Renal cortical epithelial cell (primary cell): ENCODE data around the gene APOL4. TPM values are rescaled to one million over a fixed set of nuclear protein-coding genes. Genes with fewer than 3 reads are reported as not detected.
"Not testable (repeated sequence)": the region's sequence is repeated elsewhere in the genome, so short reads cannot be mapped to it uniquely, and the experiment has no call there.

Experiments
- DNase-seq: peaks from one replicate; pipeline ENCODE4 v3.0.0-alpha.2; 2011; ENCODE audit warnings: low read depth
- total RNA-seq: library from RNA; depleted of rRNA; stranded (reverse); fragments of >200 nt; gene quantifications from 2 replicates; pipeline ENCODE4 v1.2.3, GENCODE V29; 2014

The APOL4 gene
- total RNA-seq, 1 donor from 2014 or later = not detected

DNA sequence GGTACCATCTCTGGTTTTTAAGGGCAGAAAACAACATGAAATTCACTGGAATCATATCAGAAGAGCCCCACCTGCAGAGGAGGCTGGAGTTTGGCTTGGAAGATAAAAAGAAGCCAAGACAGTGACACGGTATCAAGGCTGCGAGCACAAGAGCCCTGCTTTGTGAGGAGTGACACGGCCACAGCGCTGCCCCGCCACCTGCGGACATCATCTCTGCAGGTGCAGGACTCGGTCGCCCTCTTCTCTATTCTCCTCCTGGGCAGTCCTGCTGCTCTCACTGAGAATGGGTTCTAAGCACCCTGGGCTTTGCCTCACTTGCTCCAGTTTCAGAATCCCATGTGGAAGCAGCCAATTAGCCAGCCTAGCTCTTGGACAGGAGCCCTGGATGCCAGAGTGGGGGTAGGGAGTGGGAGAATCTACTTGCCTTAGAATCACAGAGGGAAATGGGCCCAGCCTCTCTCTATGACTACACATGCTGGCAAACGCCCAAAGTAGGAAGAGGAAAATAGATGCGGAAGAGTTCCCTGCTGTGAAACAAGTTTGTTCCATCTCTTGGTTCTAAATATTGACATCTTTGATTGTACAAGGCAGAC is 17.1 kb downstream of the APOL4 start:
- no peak for DNase-seq

DNA sequence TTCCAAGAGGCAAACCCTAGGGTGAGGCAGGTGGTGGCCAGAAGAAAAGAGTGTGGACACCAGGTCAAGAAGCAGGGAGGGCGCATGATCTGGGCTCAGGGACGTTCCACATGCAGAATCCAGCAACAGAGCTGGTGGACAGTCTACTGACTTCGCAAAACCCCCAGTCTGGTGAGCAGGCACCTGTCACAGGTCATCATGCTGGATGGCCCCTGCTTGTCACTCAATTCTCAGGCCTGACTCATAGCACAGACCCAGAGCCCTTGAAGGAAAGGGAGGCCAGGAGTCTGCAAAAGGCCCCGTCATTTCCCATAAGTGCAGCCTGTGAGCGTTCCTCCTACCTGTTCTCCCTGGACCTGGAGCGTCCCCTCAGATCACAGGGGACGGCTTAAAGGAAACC is 18.2 kb downstream of the APOL4 start:
- DNase-seq = no peak

DNA sequence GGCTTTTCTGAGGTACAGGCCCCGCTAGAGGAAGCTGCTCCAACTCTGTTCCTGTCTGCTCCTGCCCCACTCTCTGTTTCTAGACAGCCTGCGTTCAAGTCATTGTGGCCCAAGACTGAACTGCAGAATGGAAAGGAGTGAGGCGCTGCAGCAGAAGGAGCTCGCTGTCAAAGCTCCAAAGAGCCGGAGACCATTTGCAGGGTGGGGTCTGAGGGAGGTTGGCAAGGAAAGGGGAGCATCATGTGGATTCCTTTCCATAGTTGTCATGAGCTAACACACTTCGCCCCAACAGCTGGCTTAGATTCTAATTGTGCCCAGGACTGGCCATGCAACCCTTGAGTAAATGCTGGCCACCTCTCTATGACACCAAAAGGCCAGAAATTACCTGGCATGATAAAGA is 18.8 kb downstream of the APOL4 start:
- DNase-seq = no peak

DNA sequence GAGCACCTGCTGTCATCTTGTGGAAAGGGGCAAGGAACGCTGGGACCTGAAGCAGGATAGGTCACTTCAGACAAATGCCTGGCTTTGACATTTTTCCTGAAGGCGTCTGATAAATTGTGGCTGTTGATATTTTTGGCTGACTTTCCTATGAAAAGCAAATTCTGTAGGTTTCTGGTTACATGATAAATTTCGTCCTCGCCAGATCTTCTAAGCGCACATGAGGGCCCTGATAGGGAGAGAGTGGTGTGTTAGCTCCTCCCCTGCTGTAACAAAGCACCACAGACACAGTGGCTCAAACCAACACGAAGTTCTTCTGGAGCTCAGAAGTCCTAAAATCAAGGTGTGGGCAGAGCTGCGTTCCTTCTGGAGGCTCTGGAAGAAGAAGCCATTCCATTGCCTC is 19.6 kb downstream of the APOL4 start:
- no peak for DNase-seq

DNA sequence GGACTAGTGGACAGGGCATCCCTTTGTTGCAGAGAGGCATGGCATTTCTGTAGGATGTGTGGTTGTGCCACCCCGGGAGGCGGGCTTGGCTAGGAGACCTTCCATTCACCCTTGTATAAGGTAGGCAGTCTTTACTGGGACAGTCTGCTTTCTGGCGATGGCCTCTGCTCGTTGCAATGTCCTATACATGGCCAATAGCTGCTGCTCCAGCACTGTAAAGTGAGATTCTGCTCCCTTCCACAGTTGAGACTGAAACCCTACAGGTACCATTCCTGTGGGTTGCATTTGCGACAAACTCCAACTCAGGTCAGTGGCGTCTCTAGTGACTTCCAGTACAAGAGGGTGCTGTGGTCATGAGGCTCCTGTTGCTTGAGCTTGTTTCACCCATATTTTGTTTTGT is 20.7 kb downstream of the APOL4 start:
- no peak for DNase-seq

DNA sequence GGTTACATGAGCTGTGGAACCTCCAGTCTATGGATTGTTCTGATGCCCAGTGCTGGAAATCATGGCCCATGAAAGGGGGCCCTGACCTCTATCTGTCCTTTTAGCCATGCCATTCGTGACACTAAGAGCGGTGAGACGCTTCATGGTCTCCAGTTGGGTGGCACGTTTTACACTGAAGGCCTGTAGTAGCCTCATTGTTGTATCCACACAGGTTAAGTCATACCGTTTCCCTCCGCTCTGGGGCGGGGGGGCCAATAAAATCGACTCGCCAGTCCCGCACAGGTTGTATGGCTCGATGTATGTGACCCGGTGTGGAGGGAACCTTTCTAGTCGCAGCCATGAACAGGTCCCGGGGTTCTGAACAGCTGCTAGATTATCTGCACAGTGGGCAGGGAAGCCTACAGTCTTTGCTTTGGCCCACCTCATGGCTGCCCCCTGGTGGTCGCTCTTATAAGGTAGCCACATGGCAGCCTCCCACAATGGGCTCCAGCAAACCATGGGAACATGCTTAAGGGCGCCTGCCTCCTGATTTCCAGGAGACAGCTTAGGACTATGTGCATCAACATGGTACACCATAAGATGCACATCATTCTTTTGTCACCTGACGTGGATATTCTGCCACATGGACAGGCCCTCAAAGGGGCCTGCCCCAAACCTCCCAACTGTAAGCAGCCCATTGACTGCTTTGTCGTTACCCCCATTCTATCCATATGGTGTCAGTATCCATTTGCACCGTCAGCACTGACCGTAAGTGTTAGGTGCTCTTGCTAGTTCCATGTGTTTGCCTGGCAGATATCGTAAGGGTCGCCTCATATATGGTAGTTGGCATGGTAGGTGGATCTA is 21.4 kb downstream of the APOL4 start:
- peak; percentile 33 for DNase-seq

DNA sequence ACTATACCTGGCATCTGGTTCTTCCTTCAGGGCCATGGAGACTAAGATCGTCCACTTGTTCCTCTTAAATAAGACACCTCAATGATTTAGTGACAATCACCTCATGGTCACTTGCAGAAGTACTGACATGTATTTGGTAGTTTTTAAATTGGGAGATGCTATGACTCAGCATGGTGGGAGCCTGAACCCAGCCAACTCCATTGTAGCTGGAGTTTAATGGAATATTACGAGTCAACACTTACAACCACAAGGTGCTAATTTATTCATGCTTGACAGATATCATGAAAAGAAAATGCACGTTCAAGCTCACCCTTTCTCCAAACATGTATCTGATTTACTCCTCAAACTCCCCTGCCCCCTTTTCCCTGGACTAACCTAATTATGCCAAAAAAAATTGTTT is 24.4 kb downstream of the APOL4 start:
- peak; percentile 39 for DNase-seq

DNA sequence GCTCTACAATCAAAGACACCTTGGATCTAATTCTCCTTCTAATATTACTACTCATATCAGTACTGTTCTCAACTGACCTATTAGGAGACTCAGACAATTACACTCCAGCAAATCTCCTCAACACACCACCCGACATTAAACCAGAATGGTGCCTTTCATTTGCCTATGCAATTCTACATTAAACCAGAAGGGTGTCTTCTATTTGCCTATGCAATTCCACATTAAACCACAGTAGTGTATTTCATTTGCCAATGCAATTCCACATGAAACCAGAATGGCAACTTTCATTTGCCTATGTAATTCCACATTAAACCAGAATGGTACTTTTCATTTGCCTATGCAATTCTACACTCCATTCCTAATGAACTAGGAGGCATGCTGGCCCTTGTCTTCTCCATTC is 25.7 kb downstream of the APOL4 start:
- DNase-seq = no peak

DNA sequence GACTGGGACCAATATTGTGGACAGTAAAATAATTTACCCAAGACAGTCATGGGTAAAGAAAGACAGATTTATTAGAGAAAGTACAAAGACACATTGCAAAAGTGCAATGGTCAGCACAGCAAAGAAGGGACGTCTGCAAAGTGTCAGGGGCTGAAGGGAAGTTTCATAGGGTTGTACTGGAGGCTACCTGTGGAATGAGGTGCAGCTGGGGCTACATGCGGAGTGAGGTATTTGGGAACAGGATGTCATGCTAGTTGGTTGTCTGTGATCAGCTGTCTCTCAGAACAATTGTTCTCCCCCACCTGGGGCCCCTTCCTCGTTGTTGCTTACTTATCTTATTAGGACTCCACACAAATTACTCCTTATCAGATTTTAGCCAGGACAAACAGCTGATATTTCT is 29.7 kb downstream of the APOL4 start:
- DNase-seq = no peak

DNA sequence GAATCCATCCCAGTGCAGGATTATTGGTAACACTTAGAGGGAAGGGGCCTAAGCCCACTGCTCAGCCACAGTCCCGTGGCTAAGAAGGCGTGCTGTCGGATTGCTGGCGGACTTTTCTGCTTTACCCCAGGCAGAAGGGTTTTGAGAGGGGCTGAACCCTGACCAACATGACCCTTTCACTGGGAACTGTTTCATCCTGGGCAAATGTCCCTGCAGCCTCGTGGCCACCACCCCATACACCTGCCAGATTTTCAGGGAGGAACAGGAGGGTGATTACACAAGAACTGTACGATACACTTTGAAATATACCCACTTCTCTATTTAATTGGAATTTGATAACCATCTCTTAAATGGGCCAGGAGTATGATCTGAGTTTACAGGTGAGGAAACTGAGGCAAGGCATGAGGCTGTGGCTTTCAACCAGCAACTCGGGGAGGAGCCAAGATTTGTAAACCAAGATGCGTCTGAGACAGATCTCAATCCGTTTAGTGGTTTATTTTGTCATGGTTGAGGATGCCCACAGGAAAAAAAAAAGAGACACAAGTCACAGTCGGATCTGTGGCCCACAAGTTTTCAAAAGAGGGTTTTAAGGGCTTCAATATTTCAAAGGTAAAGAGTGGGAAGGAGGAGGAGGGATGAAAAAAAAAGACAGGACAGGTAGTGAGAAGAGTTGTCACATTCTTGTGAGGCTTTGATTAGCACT is 34.9 kb downstream of the APOL4 start:
- no peak for DNase-seq

DNA sequence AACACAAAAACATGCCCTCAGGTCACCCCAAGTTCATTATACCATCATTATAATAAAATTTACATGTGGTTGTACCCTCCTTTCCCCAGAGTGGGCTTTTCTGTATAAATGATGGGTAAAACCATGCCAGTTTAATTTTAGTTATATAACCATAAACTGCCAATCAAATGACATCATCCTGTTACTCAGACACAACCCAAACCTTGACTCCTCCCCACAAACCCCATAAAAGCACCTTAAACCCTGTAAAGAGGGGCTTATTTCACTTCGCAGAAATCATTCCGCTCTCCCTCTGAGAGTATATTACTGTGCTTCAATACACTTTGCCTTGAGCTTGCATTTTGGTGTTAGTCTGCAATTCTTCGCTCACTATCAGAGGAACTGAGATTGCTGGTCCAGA is 35.5 kb downstream of the APOL4 start:
- no peak for DNase-seq

DNA sequence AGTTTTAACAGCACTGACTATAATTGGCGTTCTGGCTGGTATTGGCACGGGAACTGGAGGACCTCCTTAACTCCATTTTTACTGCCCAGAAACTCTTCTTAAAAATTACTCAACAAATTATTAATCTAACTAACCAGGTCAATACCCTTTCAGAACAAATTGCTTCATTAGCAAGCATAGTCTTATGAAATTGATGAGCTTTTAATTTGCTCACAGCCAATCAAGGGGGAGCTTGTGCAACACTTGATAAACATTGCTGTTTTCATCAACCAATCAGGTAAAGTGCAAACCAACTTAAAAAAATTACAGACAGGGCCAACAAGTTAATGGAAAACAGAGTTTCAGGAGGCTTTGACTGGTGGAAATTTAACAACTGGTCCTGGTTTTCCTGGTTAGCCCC is 36.5 kb downstream of the APOL4 start:
- DNase-seq = peak; percentile 46

DNA sequence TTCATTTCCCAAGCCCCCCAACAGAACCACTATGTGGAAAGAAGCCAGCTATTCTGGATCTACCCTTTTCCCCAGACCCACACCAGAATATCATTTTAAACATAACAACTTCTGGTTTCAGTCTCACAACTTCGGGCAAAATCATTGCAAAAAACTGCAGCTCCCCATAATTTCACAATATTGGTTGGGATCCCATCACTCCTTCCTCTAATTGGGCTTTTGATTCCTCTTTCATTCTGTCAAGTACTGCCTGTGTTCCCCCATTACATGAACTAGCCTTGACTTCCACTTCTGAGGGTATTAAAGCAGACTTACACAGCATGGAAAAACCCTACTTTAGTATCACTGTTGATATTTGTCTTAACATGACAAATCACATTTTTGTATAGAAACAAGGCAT is 37.0 kb downstream of the APOL4 start:
- DNase-seq = no peak

DNA sequence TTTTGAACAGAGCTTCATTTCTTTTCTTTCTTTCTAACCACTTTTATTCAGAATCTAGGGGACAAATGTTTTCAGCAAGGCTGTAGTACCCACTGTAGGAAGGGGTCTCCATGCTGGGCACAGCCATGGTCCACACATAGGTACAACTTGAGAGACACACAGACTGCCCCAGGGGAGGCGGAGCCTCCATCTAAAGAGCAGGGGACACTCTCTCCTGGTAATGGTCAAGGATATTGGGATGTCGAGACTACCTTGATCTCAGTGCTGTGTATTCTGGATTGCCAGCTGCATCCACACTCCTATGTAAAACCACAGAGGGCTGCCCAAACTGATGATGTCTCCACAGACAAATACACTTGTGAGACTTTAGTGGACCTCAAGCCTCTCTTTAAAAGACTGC is 38.1 kb downstream of the APOL4 start:
- no peak for DNase-seq

DNA sequence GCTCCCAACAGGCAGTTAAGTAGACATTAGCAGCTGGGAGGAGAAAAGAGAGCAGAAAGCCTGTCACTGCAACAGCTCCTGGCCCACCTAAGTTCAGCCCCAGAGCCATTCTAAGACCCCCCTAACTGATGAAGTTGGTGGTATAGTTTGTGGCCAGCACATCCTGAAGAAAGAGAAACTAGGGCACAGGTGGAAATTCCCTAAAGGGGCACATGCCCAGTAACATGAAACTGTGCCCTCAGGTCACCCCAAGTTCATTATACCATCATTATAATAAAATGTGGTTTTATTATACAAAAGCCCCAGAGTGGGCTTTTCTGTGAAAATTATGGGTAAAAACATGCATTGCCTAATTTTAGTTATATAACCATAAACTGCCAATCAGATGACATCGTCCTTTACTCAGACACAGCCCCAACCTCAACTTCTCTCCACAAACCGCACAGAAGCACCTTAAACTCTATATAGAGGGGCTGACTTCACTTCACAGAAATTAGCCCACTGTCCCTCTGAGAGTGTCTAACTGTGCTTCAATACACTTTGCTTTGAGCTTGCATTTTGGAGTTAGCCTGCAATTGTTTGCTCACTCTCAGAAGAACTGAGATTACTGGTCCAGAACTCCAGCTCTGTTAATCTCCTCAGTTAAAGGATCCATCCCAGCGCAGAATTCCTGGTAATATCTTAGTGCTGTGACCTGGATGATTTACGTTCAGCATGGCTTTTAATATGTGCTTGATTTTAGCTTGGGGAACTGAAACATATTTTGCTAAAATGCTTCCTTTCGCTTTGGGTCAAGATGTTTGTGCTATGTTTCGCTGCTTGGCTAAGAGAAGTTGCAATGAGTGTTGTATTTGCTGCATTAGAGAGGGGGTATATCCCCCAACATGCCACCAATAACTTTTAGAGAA is 39.2 kb downstream of the APOL4 start:
- DNase-seq = no peak

DNA sequence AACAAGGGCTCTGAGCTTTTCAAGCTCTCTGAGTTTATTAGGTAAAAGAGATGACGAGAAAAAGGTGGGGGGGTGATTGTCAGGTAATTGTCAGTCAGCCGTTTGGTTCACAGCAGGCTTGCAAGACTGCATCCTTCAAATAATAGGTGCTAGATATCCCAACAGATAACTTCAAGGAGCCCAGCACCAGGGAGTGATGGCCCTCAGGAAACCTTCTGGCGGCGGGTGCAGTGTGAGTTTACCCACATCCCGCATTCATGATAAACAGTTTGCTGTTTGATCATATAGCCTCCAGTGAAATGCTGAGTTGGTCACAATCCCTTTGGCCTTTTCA is 39.8 kb downstream of the APOL4 start:
- not testable (repeated sequence) for DNase-seq

DNA sequence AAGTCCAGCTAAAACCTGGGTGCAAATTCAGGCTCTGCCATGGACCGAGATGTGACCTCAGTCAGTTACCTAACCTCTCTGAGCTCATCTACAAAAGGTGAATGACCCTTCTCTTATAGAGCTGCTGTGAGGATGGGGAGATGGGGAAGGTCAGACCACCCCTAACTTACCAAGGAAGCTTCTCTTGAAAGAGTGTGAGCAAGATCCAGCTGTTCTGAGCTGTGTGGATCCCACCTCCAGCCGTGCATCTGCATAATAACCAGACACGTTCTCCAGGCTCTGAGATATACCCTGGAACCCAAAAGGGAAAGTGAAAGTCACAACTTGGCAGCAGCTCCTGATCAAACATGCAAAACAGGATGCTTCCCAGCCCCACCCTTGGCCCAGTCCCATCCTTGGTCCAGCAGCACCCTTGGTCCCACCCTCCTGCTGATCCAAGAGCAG is 41.1 kb downstream of the APOL4 start, which contains the start of gene APOL3:
APOL3 (minus strand) TSS at position 257 of the 444 bp plus-strand sequence. CDS start 11,700 bp downstream, outside the sequence.
- DNase-seq = no peak

DNA sequence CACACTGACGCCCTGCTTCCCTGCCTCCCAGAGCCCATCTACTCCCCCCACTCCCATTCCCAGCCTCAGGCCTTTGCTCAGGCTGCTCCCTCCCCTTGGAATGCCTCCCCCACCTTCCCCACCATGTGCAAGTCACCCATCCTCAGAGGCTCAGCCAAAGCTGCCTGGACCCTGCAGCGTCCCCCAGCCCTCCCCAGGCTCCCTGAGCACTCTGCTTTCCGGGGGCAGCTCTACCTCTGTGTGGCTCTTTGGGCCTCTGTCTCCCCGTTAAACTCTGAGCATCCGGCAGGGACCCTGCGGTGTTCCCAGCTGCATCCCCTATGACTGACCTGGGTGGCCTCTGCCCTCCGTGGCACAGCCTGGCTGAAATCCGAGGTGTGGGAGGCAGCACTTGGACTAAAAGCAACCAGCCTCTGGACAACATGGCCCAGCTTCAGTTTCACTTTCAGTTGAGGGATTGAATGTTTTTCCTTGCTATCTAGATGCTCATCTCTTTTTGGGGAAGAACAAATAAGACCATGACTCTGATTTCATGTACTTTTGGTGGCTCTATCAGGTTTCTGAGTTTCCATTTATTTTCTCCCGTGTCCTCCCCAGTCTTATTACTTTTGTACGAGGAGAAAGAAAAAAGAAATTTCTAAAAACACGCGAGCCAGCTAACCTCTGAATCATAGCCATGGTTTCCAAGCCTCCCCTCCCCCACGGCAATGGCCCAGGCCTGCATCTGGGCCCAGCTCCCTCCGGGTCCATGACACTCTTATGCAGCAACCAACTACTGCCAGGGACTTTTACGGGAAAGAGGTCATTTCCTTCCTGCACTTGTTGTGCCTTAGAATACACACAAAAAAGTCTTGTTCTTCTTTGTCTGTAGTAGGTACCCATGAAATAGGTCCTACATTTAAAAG is 44.8 kb downstream of the APOL4 start:
- DNase-seq = peak; percentile 68

DNA sequence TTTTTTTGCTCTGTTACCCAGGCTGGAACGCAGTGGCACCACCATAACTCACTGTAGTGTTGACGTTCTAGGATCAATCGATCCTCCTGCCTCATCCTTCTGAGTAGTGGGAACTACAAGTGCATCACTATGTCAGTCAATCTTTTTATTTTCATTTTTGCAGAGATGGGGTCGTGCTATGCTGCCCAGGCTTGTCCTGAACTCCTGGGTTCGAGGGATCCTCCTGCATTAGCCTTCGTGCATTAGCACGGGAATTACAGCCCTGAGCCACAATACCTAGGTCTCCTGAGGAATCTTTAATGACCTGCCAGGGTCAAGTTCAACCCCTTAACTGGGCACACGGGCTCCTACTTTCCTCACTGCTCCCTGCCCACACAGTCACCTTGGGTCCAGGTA is 45.5 kb downstream of the APOL4 start:
- DNase-seq = no peak

DNA sequence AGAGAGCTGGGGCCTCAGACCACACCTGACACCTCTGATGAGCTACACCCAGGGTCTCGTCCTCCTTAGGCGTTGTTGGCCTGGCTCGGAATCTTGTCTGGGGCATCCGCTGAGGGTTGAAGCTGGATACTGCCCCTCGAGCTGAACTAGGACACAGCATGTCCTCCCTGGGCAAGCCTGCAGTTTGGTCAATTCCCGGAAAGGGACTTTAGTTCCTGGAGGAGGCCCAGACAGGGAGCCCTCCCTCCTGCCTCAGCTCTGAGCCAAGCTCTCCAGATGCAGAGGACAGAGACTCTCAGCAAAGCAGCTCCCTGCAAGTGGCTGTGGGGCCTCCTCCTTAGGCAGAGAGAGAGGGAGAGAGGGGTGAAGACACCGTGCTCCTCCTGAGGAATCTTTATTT is 45.9 kb downstream of the APOL4 start:
- no peak for DNase-seq

DNA sequence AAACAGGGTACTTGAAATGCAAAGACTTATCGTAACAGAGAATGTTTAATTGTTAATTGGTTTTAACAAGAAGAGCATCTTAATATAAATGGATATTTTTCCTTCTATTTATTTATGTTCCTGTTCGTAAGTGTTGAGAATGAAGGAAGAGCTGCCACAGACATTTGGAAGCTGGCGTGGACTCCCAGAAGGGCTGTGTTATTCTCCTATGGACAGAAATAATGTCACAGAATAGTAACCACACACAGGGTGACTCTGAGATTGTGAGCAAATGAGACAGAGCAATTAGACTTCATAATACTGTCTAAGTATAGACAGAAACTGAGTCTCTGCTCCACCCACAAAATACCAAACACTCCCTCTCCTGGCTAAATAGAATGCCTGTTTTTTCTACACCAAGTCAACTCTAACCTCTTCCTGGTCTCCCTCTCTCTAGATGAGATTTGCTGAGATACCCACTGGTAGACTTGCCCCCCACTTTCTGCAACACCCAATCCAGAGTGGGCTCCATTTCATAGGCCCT is 47.1 kb downstream of the APOL4 start:
- peak; percentile 27 for DNase-seq
